Adrenal gland (tissue), 5 donors: ENCODE data around the gene ALAD.
"Not testable (repeated sequence)": the region's sequence is repeated elsewhere in the genome, so short reads cannot be mapped to it uniquely, and the experiment has no call there.

ENCODE experiments used
- POLR2A ChIP-seq, 2 donors: fragments of 450-650 bp; IDR thresholded peaks; one replicate each; pipeline ENCODE4 v1.6.1; 2017; ENCODE audit warnings: antibody characterized with exemption in 2 of 2, mild to moderate bottlenecking in 2 of 2, moderate library complexity in 1 of 2
- TF ChIP-seq, protein P1 (sequence below), 6 experiments: fragments of 450-650 bp in 4 of 6; fragments of 200-600 bp in 2 of 6; sonication (generic) in 1 of 6; IDR thresholded peaks; 1 replicate in 5 of 6; 2 replicates in 1 of 6; pipeline versions ENCODE4 v1.5.1 to v1.8.0; 2016 to 2021; ENCODE audit warnings: antibody characterized with exemption in 6 of 6, mild to moderate bottlenecking in 2 of 6, moderate library complexity in 1 of 6
- donor health status: DM: no; HTN: no; CAD: no.

DNA sequence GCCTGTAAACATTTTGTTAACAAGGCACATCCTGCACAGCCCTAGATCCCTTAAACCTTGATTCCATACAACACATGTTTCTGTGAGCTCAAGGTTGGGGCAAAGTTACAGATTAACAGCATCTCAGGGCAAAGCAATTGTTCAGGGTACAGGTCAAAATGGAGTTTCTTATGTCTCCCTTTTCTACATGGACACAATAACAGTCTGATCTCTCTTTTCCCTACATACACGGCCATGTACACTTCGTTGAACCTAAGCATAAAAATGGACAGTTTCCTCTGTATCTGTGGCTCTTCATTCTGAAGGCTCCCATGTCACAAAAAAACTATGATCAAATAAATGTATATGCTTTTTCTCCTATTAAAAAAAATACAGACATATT is 21.3 kb downstream of the ALAD start:
- TF ChIP-seq, protein P1, sequence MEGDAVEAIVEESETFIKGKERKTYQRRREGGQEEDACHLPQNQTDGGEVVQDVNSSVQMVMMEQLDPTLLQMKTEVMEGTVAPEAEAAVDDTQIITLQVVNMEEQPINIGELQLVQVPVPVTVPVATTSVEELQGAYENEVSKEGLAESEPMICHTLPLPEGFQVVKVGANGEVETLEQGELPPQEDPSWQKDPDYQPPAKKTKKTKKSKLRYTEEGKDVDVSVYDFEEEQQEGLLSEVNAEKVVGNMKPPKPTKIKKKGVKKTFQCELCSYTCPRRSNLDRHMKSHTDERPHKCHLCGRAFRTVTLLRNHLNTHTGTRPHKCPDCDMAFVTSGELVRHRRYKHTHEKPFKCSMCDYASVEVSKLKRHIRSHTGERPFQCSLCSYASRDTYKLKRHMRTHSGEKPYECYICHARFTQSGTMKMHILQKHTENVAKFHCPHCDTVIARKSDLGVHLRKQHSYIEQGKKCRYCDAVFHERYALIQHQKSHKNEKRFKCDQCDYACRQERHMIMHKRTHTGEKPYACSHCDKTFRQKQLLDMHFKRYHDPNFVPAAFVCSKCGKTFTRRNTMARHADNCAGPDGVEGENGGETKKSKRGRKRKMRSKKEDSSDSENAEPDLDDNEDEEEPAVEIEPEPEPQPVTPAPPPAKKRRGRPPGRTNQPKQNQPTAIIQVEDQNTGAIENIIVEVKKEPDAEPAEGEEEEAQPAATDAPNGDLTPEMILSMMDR (IDR thresholded peaks at IDR 0.05), result not testable (repeated sequence)
- not testable (repeated sequence) for TF ChIP-seq POLR2A (IDR thresholded peaks at IDR 0.05)
